H9 (cell line): Measurements from ENCODE around the gene PRPSAP2. TPM values are rescaled to one million over a fixed set of nuclear protein-coding genes. Genes with fewer than 3 reads are reported as not detected.

ENCODE experiments used
- DNase-seq: peaks from one replicate; pipeline ENCODE4 v3.0.0-alpha.2; 2017
- H2AFZ ChIP-seq: one replicate; pipeline ENCODE4 v1.6.1; 2013; ENCODE audit warnings: mild to moderate bottlenecking, low read length, control low read depth, moderate library complexity
- H2AK5ac ChIP-seq: 2 replicates; pipeline ENCODE4 v1.6.1; 2013; ENCODE audit warnings: low read length, control low read depth, mixed read lengths; ENCODE audit not compliant: insufficient read length
- H2BK120ac ChIP-seq: one replicate; pipeline ENCODE4 v1.6.1; 2013; ENCODE audit warnings: low read depth, mild to moderate bottlenecking, low read length, control low read depth, inconsistent platforms; ENCODE audit not compliant: poor library complexity, severe bottlenecking
- H2BK12ac ChIP-seq: 2 replicates; pipeline ENCODE4 v1.6.1; 2013; ENCODE audit warnings: low read length, control low read depth, mixed read lengths, low read depth; ENCODE audit not compliant: insufficient read length
- H2BK15ac ChIP-seq: 2 replicates; pipeline ENCODE4 v1.6.1; 2013; ENCODE audit warnings: low read depth, low read length, control low read depth
- H2BK20ac ChIP-seq: one replicate; pipeline ENCODE4 v1.6.1; 2013; ENCODE audit warnings: low read depth, mild to moderate bottlenecking, low read length, control low read depth, inconsistent platforms; ENCODE audit not compliant: poor library complexity, severe bottlenecking
- H2BK5ac ChIP-seq: 2 replicates; pipeline ENCODE4 v1.6.1; 2013; ENCODE audit warnings: low read length, control low read depth, mixed read lengths; ENCODE audit not compliant: insufficient read length
- H3K14ac ChIP-seq: 2 replicates; pipeline ENCODE4 v1.6.1; 2013; ENCODE audit warnings: low read length, control low read depth; ENCODE audit not compliant: insufficient read depth
- H3K18ac ChIP-seq: 2 replicates; pipeline ENCODE4 v1.6.1; 2013; ENCODE audit warnings: low read depth, mild to moderate bottlenecking, mixed read lengths, low read length, control low read depth; ENCODE audit not compliant: insufficient read length
- H3K23ac ChIP-seq: 2 replicates; pipeline ENCODE4 v1.6.1; 2013; ENCODE audit warnings: low read length, control low read depth, mixed read lengths, low read depth; ENCODE audit not compliant: insufficient read length
- H3K23me2 ChIP-seq: 2 replicates; pipeline ENCODE4 v1.6.1; 2013; ENCODE audit warnings: low read depth, mild to moderate bottlenecking, mixed read lengths, low read length, control low read depth; ENCODE audit not compliant: insufficient read length, poor library complexity, severe bottlenecking
- H3K27ac ChIP-seq: 2 replicates; pipeline ENCODE4 v1.5.1; 2013; ENCODE audit warnings: low read length, control low read depth, mixed read lengths, low read depth; ENCODE audit not compliant: insufficient read length
- H3K27me3 ChIP-seq: 2 replicates; pipeline ENCODE4 v1.6.1; 2013; ENCODE audit warnings: low read length, control low read depth, inconsistent platforms; ENCODE audit not compliant: insufficient read depth
- H3K4ac ChIP-seq: 2 replicates; pipeline ENCODE4 v1.6.1; 2013; ENCODE audit warnings: low read depth, mild to moderate bottlenecking, control low read depth, inconsistent platforms, low read length, moderate library complexity
- H3K4me1 ChIP-seq: 2 replicates; pipeline ENCODE4 v1.6.1; 2013; ENCODE audit warnings: low read length, control low read depth, inconsistent platforms; ENCODE audit not compliant: insufficient read depth
- H3K4me2 ChIP-seq: 2 replicates; pipeline ENCODE4 v1.6.1; 2013; ENCODE audit warnings: low read length, control low read depth, mixed read lengths; ENCODE audit not compliant: insufficient read length, insufficient read depth
- H3K56ac ChIP-seq: 2 replicates; pipeline ENCODE4 v1.6.1; 2013; ENCODE audit warnings: low read depth, mild to moderate bottlenecking, mixed read lengths, low read length, control low read depth; ENCODE audit not compliant: insufficient read length
- H3K79me1 ChIP-seq: 2 replicates; pipeline ENCODE4 v1.6.1; 2013; ENCODE audit warnings: low read depth, mild to moderate bottlenecking, moderate library complexity, low read length, control low read depth, inconsistent platforms; ENCODE audit not compliant: insufficient read depth, poor library complexity, severe bottlenecking
- H3K79me2 ChIP-seq: 2 replicates; pipeline ENCODE4 v1.6.1; 2013; ENCODE audit warnings: low read length, control low read depth, inconsistent platforms; ENCODE audit not compliant: insufficient read depth
- H3K9ac ChIP-seq: 2 replicates; pipeline ENCODE4 v1.6.1; 2013; ENCODE audit warnings: low read length, control low read depth, mixed read lengths; ENCODE audit not compliant: insufficient read length; ENCODE audit errors: extremely low read depth
- H3K9me3 ChIP-seq: one replicate; pipeline ENCODE4 v1.6.1; 2013; ENCODE audit warnings: low read depth, low read length, inconsistent platforms; ENCODE audit not compliant: control insufficient read depth
- H3T11ph ChIP-seq: one replicate; pipeline ENCODE4 v1.6.1; 2013; ENCODE audit warnings: mild to moderate bottlenecking, low read length, control low read depth, inconsistent platforms
- H4K20me1 ChIP-seq: one replicate; pipeline ENCODE4 v1.6.1; 2013; ENCODE audit not compliant: control insufficient read depth, insufficient read length, insufficient read depth
- H4K5ac ChIP-seq: 2 replicates; pipeline ENCODE4 v1.6.1; 2013; ENCODE audit warnings: low read depth, mild to moderate bottlenecking, mixed read lengths, low read length, control low read depth; ENCODE audit not compliant: insufficient read length
- H4K8ac ChIP-seq: replicated peaks from 2 replicates; pipeline ENCODE4 v1.6.1; 2013; ENCODE audit warnings: low read length, control low read depth, mixed read lengths, low read depth; ENCODE audit not compliant: insufficient read length
- H4K91ac ChIP-seq: 2 replicates; pipeline ENCODE4 v1.6.1; 2013; ENCODE audit warnings: low read depth, mild to moderate bottlenecking, moderate library complexity, mixed read lengths, low read length, control low read depth; ENCODE audit not compliant: insufficient read length
- H3K27ac Mint-ChIP-seq, 3 experiments: 2 replicates in 2 of 3; 3 replicates in 1 of 3; pipeline ENCODE4 v1.8.0; 2020 to 2021; ENCODE audit warnings: mixed read lengths in 3 of 3, mild to moderate bottlenecking in 1 of 3, moderate library complexity in 1 of 3
- H3K27me3 Mint-ChIP-seq: 2 replicates; pipeline ENCODE4 v1.8.0; 2021; ENCODE audit warnings: low read depth, mild to moderate bottlenecking, moderate library complexity, mixed read lengths
- H3K36me3 Mint-ChIP-seq, 3 experiments: 2 replicates in 2 of 3; 3 replicates in 1 of 3; pipeline ENCODE4 v1.8.0; 2020 to 2021; ENCODE audit warnings: low read depth in 3 of 3, mixed read lengths in 3 of 3; ENCODE audit not compliant: insufficient read depth in 1 of 3
- H3K4me1 Mint-ChIP-seq, 2 experiments: 2 replicates each; pipeline ENCODE4 v1.8.0; 2020; ENCODE audit warnings: mixed read lengths in 2 of 2
- H3K4me3 Mint-ChIP-seq, 2 experiments: 2 replicates in 1 of 2; 3 replicates in 1 of 2; pipeline ENCODE4 v1.8.0; 2020 to 2021; ENCODE audit warnings: mild to moderate bottlenecking in 2 of 2, mixed read lengths in 2 of 2, moderate library complexity in 1 of 2
- H3K9me3 Mint-ChIP-seq, 2 experiments: 2 replicates in 1 of 2; 3 replicates in 1 of 2; pipeline ENCODE4 v1.8.0; 2020; ENCODE audit warnings: mild to moderate bottlenecking in 2 of 2, mixed read lengths in 2 of 2, moderate library complexity in 1 of 2
- WGBS: extraction: QIAGEN DNeasy Blood & Tissue Kit; methylation state at CpG from one replicate; pipeline ENCODE4 v1.1.7; 2013; ENCODE audit warnings: missing lambda C conversion rate, low lambda C conversion rate, mixed read lengths; ENCODE audit not compliant: insufficient read length; ENCODE audit errors: extremely low coverage; 5-methylcytosine and 5-hydroxymethylcytosine counted together
- total RNA-seq: library from RNA; stranded (reverse); gene quantifications from 2 replicates; pipeline ENCODE4 v1.2.1, GENCODE V29; 2021
- TF ChIP-seq, protein P1 (sequence below): fragments of 200-600 bp; sonication (generic); conservative IDR thresholded peaks from 3 replicates; pipeline ENCODE4 v1.8.0; 2021; ENCODE audit warnings: antibody characterized with exemption, mild to moderate bottlenecking

The PRPSAP2 gene
- total RNA-seq, 1 experiment from 2014 or later, result 58.0 TPM

DNA sequence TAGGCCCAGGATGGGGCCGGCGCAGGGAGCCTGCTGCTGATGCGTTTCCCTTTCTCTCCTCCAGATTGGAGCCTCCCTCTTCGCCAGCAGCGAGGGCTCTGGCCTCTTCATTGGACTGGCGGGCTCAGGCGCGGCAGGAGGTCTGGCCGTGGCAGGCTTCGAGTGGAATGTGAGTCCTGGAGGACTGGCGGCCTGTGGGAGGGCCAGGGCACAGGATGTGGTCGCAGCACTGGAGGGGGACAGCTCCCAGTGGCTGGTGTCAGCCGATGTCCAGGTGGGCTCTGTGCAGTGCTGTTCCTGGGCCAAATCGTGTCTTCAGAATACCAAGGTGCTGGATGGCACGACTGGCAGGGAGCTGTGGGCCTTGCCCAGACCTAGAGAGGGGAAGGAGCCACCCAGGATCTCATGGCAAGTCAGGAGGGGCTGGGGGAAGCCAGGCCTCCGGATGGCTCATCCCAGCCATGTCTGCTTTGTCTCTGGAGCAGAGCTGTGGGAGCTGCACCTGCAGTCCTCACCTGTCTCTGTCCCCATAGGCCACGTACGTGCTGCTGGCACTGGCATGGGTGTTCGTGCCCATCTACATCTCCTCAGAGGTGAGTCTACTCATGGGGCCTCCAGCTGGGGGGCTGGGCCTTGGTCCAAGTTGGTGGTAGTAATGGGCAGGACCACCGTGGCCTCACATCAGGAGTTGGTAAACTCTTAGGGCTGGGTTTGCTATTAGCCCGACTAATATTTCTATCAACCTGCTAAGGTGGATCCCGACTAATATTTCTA, 101.3 kb downstream of the PRPSAP2 start:
- Histone ChIP-seq H2BK120ac (no peak overlapping the region), H3K4me1 (no peaks in the 10 kb centered on the region), H2BK12ac (no peak overlapping the region), H2AK5ac (no peak overlapping the region), H4K20me1 (no peaks in the 10 kb centered on the region), H3K4ac (no peak overlapping the region), H3K23ac (no peak overlapping the region), H3K18ac (no peak overlapping the region), H3K9ac (no peak overlapping the region), H3K56ac (no peak overlapping the region), H4K91ac (no peak overlapping the region), H4K5ac (no peak overlapping the region), H3T11ph (no peak overlapping the region), H3K14ac (no peak overlapping the region), H3K4me2 (no peak overlapping the region), H3K79me1 (no peaks in the 10 kb centered on the region), H2AFZ (no peak overlapping the region), H3K9me3 (no peaks in the 10 kb centered on the region), H2BK5ac (no peak overlapping the region), H3K23me2 (no peaks in the 10 kb centered on the region), H3K79me2 (no peaks in the 10 kb centered on the region), H2BK20ac (no peak overlapping the region), H3K27ac (no peak overlapping the region), H4K8ac (no peak overlapping the region), H3K27me3 (no peaks in the 10 kb centered on the region), H2BK15ac (no peak overlapping the region)
- TF ChIP-seq, protein P1, sequence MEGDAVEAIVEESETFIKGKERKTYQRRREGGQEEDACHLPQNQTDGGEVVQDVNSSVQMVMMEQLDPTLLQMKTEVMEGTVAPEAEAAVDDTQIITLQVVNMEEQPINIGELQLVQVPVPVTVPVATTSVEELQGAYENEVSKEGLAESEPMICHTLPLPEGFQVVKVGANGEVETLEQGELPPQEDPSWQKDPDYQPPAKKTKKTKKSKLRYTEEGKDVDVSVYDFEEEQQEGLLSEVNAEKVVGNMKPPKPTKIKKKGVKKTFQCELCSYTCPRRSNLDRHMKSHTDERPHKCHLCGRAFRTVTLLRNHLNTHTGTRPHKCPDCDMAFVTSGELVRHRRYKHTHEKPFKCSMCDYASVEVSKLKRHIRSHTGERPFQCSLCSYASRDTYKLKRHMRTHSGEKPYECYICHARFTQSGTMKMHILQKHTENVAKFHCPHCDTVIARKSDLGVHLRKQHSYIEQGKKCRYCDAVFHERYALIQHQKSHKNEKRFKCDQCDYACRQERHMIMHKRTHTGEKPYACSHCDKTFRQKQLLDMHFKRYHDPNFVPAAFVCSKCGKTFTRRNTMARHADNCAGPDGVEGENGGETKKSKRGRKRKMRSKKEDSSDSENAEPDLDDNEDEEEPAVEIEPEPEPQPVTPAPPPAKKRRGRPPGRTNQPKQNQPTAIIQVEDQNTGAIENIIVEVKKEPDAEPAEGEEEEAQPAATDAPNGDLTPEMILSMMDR, result no peak
- Mint-ChIP-seq H3K36me3 (no peaks in the 10 kb centered on the region), H3K4me1 (peaks cover 8% of the 10 kb centered on the region in 2 experiments), H3K4me3 (no peak overlapping the region), H3K27ac (no peak overlapping the region), H3K27me3 (no peaks in the 10 kb centered on the region), H3K9me3 (no peaks in the 10 kb centered on the region)
- no CpG with 5 or more reads among the region's 22 CpGs for WGBS
- peak; percentile 38 for DNase-seq
